HG03280 (cell line): ENCODE data around the gene TGDS.

Source experiments
- ATAC-seq: cut with Tn5 transposase; IDR thresholded peaks from one replicate; pipeline ENCODE4 v1.9.1; 2021; ENCODE audit warnings: mild to moderate bottlenecking, moderate library complexity; ENCODE audit not compliant: unreplicated experiment

Gene TGDS

DNA sequence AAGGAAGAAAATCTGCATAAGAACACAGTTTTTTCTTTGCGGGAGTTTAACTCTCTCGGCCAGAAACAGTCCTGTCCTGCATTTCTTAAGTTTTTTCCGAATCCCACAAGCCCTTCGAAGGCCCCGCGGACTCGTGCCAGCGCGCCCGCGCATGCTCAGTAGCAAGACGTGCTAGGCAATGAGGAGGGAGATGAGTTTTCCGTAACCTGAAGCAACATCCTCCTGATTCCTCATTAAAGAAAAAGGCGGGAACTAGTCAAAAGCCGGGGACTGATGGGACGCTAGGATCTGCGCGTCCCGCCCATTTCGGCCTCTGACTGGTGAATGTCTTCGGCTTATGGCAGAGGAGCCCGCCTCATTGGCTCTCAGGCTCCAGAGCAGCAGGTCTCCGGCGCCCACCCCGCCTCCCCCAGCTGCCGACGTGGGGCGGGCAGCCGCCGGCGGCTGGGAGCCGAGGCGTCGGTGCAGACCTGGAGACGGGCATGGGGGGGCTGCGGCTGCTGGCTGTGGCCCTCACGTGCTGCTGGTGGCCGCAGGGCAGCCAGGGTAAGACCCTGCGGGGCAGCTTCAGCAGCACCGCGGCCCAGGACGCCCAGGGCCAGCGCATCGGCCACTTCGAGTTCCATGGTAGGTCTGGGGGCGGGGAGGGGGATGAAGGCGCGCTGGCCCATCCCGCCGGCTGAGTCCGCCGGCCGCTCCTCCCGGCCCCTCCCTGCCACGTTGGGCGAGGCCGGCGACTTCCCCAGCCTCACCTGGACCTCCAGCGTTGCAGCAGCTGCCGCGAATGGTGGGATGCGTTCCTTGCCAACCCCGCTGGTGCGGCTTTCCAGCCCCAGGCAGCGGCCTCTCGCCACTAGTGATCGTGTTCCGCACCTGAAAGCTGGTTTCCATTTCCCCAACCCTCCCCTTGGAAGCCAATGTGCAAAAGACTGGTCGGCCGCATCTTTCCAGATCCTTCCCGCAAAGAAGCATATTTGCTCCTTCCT, 5.8 kb upstream of the TGDS start, which contains the start of gene GPR180:
Gene GPR180 (plus strand): TSS at position 412 of the 986 bp plus-strand sequence. CDS start 71 bp downstream, at position 483.
- peak; percentile 99 for ATAC-seq

DNA sequence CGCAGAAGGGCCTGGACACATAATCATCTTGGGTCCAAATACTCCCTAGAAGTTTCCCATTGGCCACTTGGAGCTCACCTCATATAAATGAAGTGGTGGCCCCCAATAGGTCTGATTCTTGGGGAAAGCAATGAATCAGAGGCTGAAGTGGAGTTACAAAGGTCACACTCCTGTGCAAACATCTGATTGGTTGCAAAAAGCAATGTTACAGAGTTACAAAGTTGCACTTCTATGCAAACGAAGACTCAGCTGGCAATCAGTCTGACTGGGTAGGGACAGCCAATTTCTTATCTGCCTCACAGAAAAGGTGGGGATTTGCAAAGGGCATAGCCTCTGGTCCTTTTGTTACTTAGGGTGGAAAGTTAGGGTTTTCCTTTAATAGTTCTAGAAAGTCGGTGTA, 3.9 kb upstream of the TGDS start:
- ATAC-seq: no peak

DNA sequence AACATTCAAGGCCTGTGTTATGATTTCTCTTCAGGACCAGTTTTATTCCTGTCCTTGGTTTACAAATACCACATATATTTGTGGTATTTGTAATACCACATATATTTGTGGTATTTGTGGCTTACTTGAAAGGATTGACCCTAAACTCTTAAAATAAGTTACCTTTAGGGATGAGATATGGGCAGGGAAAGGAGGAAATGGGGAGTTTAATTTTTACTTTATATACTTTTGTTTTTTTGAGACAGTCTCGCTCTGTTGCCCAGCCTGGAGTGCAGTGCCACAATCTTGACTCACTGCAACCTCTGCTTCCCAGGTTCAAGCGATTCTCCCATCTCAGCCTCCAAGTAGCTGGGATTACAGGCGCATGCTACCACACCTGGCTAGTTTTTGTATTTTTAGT, 2.3 kb upstream of the TGDS start:
- no peak for ATAC-seq

DNA sequence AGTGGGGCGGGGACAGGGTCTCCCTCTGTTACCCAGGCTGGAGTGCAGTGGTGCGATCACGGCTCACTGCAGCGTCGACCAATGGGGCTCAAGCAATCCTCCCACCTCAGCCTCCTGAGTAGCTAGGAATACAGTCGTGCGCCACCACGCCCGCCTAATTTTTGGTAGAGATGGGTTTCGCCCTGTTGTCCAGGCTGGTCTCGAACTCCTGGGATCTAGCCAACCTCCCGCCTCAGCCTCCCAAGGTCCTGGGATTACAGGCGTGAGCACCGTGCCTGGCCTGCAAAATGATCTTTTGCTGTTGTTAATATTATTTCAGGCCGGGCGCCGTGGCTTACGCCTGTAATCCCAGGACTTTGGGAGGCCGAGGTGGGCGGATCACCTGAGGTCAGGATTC, 621 bp upstream of the TGDS start:
- ATAC-seq: no peak

DNA sequence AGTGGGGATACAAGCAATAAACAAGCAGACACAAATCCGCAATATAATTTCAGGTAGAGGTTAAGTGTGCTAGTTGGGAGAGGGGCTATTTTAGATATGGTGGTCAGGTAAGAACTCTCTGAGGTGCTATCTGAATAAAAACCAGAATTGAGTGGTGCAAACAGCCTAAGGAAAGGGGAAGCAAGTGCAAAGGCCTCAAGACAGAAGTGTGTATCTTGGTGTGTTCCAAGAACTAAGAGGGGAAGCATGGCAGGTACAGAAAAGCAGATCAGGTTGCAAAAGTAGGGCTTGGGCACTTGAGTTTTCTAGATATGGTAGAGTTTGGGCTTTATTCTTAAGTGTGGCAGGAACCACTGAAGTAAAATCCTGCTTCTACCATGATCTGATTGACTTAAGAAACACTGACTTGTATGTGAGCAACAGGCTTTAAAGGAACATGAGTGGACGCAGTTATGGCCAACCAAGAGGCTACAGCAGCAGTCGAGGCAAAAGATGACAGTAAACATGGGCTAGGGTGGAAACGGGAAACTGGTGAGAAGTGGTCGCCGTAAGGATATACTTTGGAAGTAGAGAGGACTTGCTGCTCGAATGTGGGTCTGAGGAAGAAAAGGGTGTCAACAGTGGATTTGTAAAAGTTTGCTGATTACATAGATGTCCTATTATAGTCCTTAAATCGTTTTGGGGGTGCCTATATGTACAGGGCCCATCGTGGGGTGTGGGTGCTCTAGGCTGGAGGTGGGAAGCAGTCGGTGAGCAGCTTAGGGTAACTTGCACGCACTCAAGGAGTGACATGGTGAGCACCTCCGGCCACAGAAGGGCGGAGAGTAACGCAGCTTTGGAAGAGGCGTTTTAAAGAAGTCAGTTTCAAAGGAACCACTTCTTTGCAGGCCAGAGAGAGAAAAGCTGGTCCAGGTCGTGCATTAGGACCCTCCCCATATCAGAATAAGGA, 677 bp downstream of the TGDS start:
- ATAC-seq: peak; percentile 44

DNA sequence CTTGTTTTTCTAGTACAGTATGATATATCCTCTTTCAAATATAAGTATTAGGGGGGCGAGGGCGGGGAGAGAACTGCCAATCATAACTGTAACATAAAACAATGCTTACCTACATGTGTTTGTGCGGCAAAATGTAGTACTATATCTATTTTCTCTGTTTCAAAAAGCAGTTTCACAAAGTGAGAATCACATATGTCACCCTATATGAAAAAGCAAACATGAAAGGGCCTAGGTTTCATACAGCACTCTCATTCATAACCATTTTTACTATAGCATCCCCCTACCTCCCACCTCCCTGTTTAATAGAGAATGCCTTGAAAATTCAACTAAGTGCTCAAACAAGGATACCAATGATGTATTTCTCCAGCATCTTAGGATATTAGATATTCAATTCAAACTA, 5.2 kb downstream of the TGDS start:
- ATAC-seq: peak; percentile 68

DNA sequence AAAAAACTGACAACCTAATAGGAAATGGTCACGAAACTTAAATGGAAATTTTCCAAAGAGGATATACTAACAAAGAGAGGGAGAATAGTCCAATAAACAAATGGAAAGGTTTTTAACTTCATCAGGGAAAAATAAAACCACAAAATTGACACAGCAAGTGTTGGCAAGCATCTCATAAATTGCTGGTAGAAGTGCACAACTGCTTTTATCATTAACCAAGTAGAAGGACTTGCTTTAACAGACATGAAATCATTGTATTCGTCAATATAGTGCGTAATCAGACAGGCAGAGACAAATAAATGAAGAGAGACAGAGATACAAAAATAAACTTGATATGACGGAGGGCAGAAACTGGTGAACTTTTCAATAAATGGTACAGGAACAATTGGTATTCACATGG, 7.4 kb downstream of the TGDS start:
- ATAC-seq: no peak

DNA sequence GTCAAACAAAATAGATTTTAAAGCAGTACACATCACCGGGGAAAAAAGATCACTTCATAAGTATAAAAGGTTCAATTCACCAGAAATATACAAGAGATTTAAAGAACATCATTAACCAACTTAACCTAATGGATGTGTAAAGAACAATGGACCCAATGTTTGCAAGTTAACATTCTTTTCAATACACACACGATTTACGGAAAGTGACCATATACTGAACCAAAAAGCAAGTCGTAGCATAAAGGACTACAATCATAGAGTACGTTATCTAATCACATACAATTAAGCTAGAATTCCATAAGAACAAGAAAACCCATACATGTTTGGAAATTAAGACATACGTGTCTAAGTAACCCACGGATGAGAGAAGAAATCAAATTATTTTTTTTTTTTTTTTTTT, 9.6 kb downstream of the TGDS start:
- ATAC-seq: no peak

DNA sequence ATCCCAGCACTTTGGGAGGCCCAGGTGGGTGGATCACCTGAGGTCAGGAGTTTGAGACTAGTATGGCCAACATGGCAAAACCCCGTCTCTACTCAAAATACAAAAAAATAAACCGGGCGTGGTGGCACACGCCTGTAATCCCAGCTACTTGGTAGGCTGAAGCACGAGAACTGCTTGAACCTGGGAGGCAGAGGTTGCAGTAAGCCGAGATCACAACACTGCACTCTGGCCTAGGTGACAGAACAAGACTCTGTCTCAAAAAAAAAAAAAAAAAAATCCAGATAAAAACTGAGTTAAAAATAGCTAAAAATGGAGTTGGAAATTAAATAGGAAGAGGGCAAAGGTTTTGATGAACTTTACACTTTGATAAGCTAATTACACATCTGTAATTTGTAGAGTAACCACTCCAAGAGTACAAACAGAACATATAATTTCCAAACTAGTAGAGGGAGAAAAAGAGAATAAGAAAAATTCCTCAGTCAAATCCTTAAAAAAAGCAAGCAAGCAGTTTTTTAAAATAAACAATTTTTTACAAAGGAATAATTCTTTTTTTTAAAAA, 10.3 kb downstream of the TGDS start:
- ATAC-seq: no peak

DNA sequence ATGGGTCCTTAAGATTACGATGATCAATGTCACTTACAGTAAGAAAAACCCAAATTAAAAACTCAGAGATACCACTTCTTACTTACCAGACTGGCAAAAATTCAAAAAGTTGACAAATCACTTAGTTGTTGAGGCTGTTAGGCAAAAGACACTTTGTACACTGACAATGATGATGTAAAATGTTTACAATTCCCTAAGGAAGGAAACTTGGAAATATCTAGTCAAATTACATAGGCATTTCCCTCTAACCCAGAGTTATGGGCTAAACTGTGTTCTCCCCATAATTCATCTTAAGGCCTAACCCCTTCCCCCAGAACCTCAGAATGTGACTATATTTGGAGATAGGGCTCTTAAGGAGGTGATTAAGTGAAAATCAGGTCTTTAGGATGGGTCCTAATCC, 12.0 kb downstream of the TGDS start:
- ATAC-seq: no peak

DNA sequence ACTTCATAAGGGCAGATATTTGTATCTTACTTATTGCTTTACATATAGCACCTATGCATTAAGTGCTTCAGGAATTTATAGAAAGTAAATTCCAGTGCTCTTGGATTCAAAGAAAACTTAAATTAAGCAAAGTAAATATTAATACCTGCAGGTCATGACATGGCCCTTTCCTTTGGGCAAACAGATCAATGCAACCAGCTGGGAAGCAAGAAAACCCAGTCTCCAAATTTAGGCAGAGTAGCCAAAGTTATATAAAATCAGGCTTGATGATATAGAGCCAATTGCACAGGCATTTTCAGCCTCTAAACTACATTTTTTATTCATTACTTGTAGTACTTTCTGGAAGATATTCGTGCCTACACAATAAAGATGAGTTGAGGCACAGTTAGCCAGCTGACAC, 16.9 kb downstream of the TGDS start:
- no peak for ATAC-seq

DNA sequence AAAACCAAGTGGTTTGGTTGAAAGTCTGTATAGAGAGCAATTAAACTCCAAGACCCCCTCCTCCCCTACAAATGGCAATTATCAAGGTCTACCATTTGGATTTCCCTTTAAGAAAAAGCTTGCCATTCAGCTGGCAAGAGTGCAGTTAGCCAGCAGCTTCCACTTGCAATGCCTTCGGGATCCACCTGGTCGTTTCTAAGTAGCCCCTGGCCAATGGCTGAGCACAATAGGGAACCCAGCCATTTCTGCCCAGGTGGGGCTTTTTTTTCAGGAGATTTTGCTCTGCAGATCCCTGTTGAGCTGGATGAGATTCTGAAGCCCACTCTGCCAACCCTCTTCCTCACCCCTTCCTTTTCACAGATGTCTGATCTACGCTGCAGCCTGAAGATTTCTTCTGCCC, 26.3 kb downstream of the TGDS start:
- no peak for ATAC-seq

DNA sequence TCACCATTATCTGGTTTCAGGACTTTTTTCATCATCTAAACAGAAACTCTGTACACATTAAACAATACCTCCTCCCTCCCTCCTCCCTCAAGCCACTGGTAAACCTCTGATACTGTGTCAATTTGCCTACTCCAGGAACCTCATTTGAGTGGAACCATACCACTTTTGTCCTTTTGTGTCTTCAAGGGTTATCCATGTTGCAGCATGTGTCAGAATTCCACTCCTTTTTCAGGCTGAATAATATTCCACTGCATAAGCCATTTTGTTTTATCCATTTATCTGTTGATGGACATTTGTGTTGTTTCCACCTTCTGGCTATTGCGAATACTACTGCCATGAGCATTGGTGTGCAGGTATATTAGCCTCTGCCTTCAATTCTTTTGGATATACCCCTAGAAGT, 27.5 kb downstream of the TGDS start:
- no peak for ATAC-seq

DNA sequence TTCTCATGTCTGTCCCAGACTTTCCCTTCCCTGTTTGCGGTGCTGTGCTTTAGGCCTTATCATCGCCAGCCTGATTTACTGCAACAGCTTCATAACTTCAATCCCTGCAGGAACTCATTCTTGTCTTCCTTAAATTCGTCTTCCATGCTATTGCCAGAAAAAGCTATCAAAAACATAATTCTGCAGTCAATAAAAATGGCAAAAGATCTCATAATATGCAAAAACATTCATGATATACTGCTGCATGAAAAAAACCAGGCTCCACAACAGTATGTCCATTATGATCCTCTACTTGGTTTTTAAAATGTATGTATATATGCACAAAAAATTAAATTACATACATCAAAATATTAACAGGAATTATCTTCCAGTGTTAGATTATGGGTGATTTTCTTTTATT, 28.4 kb downstream of the TGDS start:
- no peak for ATAC-seq

DNA sequence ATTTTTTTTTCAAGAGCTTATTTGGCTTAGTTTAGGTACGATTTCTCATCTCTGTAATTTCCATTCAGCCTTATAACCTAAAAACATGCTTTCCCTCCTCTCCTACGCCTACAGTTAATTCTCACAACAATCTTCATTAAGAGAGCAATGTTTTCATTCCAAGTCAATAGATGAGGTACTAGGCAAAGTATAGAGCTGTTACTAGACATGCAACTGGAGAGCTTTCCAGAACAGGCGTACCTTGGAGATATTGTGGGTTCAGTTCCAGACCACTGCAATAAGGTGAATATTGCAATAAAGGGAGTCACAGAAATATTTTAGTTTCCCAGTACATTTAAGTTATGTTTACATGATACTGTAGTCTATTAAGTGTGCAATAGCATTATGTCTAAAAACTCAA, 34.8 kb downstream of the TGDS start:
- ATAC-seq: no peak

DNA sequence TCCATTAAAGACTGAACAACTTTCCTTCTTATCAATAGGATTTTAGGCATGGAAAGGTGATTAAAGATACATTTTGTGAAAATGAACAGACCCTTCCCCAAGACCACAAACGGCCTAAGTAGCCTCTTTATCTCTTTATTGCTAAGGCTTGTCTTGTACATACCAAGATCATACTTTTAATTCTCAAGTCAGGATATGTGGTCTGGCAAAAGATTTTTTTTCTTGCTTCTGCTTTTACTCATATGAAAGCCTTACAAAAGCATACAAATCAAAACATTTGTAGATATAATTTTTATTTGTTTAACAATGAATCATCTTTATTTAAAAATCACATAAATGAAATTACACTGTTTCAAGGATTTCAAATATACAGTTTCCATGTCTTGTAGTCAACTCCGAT, 35.8 kb downstream of the TGDS start:
- ATAC-seq: no peak

DNA sequence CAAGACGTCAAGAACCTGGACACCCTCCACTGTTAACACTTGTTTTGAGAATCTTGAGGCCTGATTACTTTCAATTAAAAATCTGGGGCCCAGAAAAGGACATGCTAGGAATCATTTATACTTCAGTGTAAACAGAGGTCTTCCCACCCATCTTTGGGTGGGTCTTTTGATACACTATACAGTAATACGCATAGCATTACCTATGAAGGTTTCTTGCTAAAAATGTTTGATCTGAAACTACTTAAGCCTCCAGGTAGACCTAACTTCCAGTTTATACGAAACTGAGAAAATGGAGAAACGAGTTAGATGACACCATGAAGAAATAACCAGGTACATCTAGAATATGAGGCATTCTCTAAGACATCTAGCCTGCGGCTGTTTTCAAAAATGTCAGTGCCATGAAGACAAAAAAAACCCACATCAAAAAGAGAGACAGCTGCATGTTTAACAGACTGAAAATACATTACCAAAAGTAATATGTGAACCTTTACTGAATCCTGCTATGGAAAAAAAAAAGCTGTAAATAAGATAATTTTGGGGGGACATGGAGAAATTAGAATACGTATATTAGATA, 36.6 kb downstream of the TGDS start:
- ATAC-seq: no peak

DNA sequence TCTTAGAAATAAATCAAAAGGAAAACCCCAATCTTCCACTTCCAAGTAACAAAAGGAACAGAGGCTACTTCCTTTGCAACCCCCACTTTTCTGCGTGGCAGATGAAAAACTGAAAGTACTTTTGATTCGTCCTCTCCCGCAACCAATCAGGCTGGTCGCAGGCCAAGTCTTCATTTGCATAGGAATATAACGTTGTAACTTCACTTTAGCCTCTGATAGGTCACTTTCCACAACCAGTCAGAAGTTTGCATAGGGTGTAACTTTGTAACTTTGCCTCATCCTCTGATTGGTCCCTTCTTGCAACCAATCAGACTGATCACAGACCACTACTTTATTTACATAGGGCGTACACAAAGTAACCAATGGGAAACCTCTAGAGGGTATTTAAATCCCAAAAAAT, 37.2 kb downstream of the TGDS start:
- ATAC-seq: no peak

DNA sequence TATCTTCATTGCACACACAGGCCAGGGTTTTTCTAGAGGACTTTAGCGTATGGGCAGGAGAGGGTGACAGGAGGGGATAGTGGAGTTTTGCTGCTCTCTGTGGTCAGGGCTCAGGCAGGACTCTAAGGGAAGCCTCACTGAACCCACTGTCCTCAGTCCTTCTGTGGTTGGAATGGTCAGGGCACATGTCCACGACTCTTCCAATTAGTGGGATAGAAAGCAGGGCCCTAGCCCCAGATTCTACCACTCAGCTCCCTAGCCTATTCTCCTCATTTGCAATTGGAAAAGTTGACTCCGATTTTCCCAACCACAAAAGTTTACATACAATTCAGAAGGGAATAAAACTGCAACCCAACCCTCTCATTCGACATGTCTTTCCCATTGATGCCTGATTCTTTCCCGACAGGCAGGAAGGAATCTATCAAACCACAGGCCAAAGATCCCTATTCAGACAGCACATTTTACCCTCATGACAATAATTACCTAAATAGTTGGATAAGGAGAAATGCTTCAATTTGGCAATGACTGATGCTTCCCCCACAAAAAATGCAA, 38.2 kb downstream of the TGDS start:
- no peak for ATAC-seq

DNA sequence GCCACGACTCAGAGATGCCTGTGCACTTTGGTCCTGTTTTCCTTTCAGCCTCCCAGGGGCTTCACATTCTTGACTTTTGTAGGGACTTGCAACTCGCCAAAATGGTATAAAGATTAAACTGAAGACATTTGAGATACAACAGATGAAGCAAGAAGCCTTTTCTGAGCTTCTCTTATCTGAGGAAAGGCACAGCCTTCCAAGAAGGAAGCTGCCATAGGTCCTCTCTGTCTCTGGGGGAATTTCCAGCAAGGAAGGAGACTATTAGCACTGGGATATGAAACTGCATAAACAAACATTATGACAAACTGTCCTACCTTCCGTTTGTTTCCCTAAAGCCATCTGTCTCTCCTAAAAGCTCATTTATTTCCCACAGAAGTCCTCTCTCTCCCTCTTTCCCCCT, 39.3 kb downstream of the TGDS start:
- no peak for ATAC-seq

DNA sequence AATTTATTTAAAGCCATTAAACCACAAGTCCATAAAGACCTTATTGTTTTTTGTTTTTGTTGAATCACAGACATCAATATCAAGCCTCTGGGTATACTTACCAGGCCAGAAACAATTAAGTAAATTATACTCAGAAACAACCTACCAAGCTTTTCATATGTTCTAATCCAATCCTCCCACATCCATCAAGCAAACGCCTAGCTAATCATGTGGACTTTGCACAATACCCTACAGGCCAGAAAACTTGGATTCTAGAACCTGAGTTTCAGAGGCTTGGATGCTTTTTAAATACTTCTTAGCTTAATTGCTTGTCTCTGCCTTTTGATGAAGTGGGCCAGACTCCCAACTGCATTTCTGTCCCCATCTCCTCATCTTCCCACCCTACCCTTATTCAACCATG, 39.9 kb downstream of the TGDS start:
- ATAC-seq: no peak
